Measurements from ENCODE around the gene SERPINA1.
"Not testable (repeated sequence)": the region's sequence is repeated elsewhere in the genome, so short reads cannot be mapped to it uniquely, and the experiment has no call there.

SERPINA1 gene

GRCh38 chr14:94368956-94369355 lies 19.4 kb downstream of the SERPINA1 start:
- DNase-seq = no peak

GRCh38 chr14:94368243-94368590 lies 20.2 kb downstream of the SERPINA1 start:
- no peak for DNase-seq

- no peak for DNase-seq
Observed at GRCh38 chr14:94367347-94368242, 20.8 kb downstream of the SERPINA1 start.

- DNase-seq = no peak
Observed at GRCh38 chr14:94366146-94366915, 22.1 kb downstream of the SERPINA1 start, which contains the start of gene SERPINA2. TSS of gene SERPINA2 (minus strand) at chr14:94366698.

- no peak for DNase-seq
Observed at GRCh38 chr14:94365624-94366023, 22.8 kb downstream of the SERPINA1 start.

GRCh38 chr14:94364964-94365363 lies 23.4 kb downstream of the SERPINA1 start:
- DNase-seq = no peak

GRCh38 chr14:94364037-94364436 lies 24.4 kb downstream of the SERPINA1 start:
- DNase-seq = no peak

- DNase-seq = no peak
Observed at GRCh38 chr14:94363151-94363624, 25.2 kb downstream of the SERPINA1 start.

GRCh38 chr14:94362614-94363133 lies 25.7 kb downstream of the SERPINA1 start:
- DNase-seq = no peak

GRCh38 chr14:94361682-94362081 lies 26.7 kb downstream of the SERPINA1 start:
- no peak for DNase-seq

GRCh38 chr14:94360945-94361565 lies 27.3 kb downstream of the SERPINA1 start:
- no peak for DNase-seq

GRCh38 chr14:94357166-94357565 lies 31.2 kb downstream of the SERPINA1 start:
- DNase-seq = no peak

- DNase-seq = no peak
Observed at GRCh38 chr14:94356379-94357056, 31.9 kb downstream of the SERPINA1 start.

GRCh38 chr14:94355191-94355794 lies 33.1 kb downstream of the SERPINA1 start:
- peak; percentile 76 for DNase-seq

- DNase-seq = no peak
Observed at GRCh38 chr14:94354638-94355185, 33.7 kb downstream of the SERPINA1 start.

- DNase-seq = not testable (repeated sequence)
Observed at GRCh38 chr14:94354190-94354589, 34.2 kb downstream of the SERPINA1 start.

- DNase-seq = no peak
Observed at GRCh38 chr14:94349276-94349675, 39.1 kb downstream of the SERPINA1 start.

- DNase-seq = no peak
Observed at GRCh38 chr14:94348836-94349235, 39.6 kb downstream of the SERPINA1 start.

- DNase-seq = peak; percentile 83
Observed at GRCh38 chr14:94346841-94347240, 41.6 kb downstream of the SERPINA1 start.

GRCh38 chr14:94346065-94346786 lies 42.2 kb downstream of the SERPINA1 start:
- peak; percentile 83 for DNase-seq

Data from NCI-H524 treated with DMSO at 0.1 percent for 48 hours (cell line).